Posterior vena cava (tissue), 2 donors: ENCODE measurements around the gene CAVIN2. TPM values are rescaled to one million over a fixed set of nuclear protein-coding genes. Genes with fewer than 3 reads are reported as not detected.

Experiments
- DNase-seq: peaks from one replicate; pipeline ENCODE4 v3.0.0-alpha.2; 2020; ENCODE audit warnings: low spot score
- intact Hi-C, 2 donors: fragments of 100-400 bp; cut with DNase I; formaldehyde crosslinking; loops; one replicate each; pipeline versions ENCODE4 v1.14.1 to v1.14.2; 2022 to 2023
- total RNA-seq, 2 donors: library from RNA; stranded (reverse); fragmentation: NEBNext Ultra II Directional; extraction: Animal tissue kit (Norgen Biotek cat#: 25700); gene quantifications; one replicate each; pipeline ENCODE4 v1.2.1, GENCODE V29; 2021
- donor health status: DM: yes; HTN: yes; CAD: no.
- donor health status: DM: yes; HTN: yes; CAD: no.

CAVIN2 gene
- total RNA-seq, 2 donors from 2014 or later = 40.4 to 48.8 TPM

- no peak for DNase-seq
- intact Hi-C loops = no loop called here
Observed at GRCh38 chr2:191866675-191867506, 20.0 kb upstream of the CAVIN2 start.

GRCh38 chr2:191866195-191866594 is 19.3 kb upstream of the CAVIN2 start:
- intact Hi-C loops = no loop called here
- no peak for DNase-seq

- DNase-seq = no peak
- intact Hi-C loops = no loop called here
Observed at GRCh38 chr2:191864628-191865374, 17.9 kb upstream of the CAVIN2 start.

GRCh38 chr2:191863988-191864387 is 17.1 kb upstream of the CAVIN2 start:
- DNase-seq = no peak
- intact Hi-C loops = no loop called here

- intact Hi-C loops = no loop called here
- DNase-seq = no peak
Observed at GRCh38 chr2:191862156-191862775, 15.4 kb upstream of the CAVIN2 start.

- DNase-seq = no peak
- intact Hi-C loops = no loop called here
Observed at GRCh38 chr2:191860760-191861466, 14.0 kb upstream of the CAVIN2 start.

GRCh38 chr2:191859681-191860080 is 12.8 kb upstream of the CAVIN2 start:
- intact Hi-C loops = no loop called here
- DNase-seq = no peak

- intact Hi-C loops = no loop called here
- DNase-seq = no peak
Observed at GRCh38 chr2:191857886-191858285, 11.0 kb upstream of the CAVIN2 start.

GRCh38 chr2:191857259-191857805 is 10.4 kb upstream of the CAVIN2 start:
- DNase-seq = no peak
- intact Hi-C loops = no loop called here

- intact Hi-C loops = no loop called here
- DNase-seq = no peak
Observed at GRCh38 chr2:191856111-191856876, 9.4 kb upstream of the CAVIN2 start.

- intact Hi-C loops = no loop called here
- no peak for DNase-seq
Observed at GRCh38 chr2:191855382-191855781, 8.5 kb upstream of the CAVIN2 start.

GRCh38 chr2:191854382-191855372 is 7.8 kb upstream of the CAVIN2 start:
- intact Hi-C loops = no loop called here
- no peak for DNase-seq

- no peak for DNase-seq
- intact Hi-C loops = no loop called here
Observed at GRCh38 chr2:191853843-191854242, 7.0 kb upstream of the CAVIN2 start.

GRCh38 chr2:191851158-191851557 is 4.3 kb upstream of the CAVIN2 start:
- DNase-seq = no peak
- intact Hi-C loops = loop anchor here in 1 of 2 donors (2.0 kb wide), 1 partner anchor 74 kb away; no protein-coding TSS in a partner anchor

GRCh38 chr2:191848771-191849767 is 2.2 kb upstream of the CAVIN2 start:
- intact Hi-C loops = no loop called here
- no peak for DNase-seq

GRCh38 chr2:191847764-191848163 is 876 bp upstream of the CAVIN2 start:
- no peak for DNase-seq
- intact Hi-C loops = no loop called here
